Upper lobe of right lung (tissue), 1 donor: Measurements from ENCODE around the gene CLDN15. TPM values are rescaled to one million over a fixed set of nuclear protein-coding genes. Genes with fewer than 3 reads are reported as not detected.

Experiments
- ATAC-seq: fragments of 200-7000 bp; cut with Tn5 transposase; one replicate; pipeline ENCODE4 v1.9.1; 2020; ENCODE audit warnings: mild to moderate bottlenecking, moderate library complexity
- DNase-seq: peaks from one replicate; pipeline ENCODE4 v3.0.0-alpha.2; 2020
- H3K27ac ChIP-seq: fragments of 200-600 bp; one replicate; pipeline ENCODE4 v1.8.0; 2022
- H3K27me3 ChIP-seq: fragments of 200-600 bp; one replicate; pipeline ENCODE4 v1.8.0; 2022; ENCODE audit warnings: mild to moderate bottlenecking
- H3K36me3 ChIP-seq: fragments of 200-600 bp; one replicate; pipeline ENCODE4 v1.8.0; 2022
- H3K4me1 ChIP-seq: fragments of 200-600 bp; one replicate; pipeline ENCODE4 v1.8.0; 2022
- H3K4me3 ChIP-seq: fragments of 200-600 bp; one replicate; pipeline ENCODE4 v1.8.0; 2022; ENCODE audit warnings: mild to moderate bottlenecking
- H3K9me3 ChIP-seq: fragments of 200-600 bp; one replicate; pipeline ENCODE4 v1.8.0; 2022
- CTCF ChIP-seq: fragments of 200-600 bp; IDR thresholded peaks from one replicate; pipeline ENCODE4 v1.8.0; 2022; ENCODE audit warnings: antibody characterized with exemption
- intact Hi-C: fragments of 100-400 bp; cut with DNase I; formaldehyde crosslinking; loops from one replicate; pipeline ENCODE4 v1.11.0; 2022
- total RNA-seq: library from RNA; stranded (reverse); fragmentation: NEBNext Ultra II Directional; extraction: Animal tissue kit (Norgen Biotek cat#: 25700); gene quantifications from one replicate; pipeline ENCODE4 v1.2.1, GENCODE V29; 2021
- donor health status: DM: no; HTN: yes; CAD: no; lungs with severe emphysema.

The CLDN15 gene
- total RNA-seq, 1 donor from 2014 or later: 17.7 TPM

GRCh38 chr7:101236292-101236835 lies 1.2 kb downstream of the CLDN15 start:
- ATAC-seq: no peak
- H3K4me3 ChIP-seq: no peak overlapping the region
- TF ChIP-seq CTCF: no peak
- no peak overlapping the region for H3K27ac ChIP-seq
- H3K4me1 ChIP-seq: peaks cover 15% of the 10 kb centered on the region
- no peaks in the 10 kb centered on the region for H3K27me3 ChIP-seq
- peaks cover 31% of the 10 kb centered on the region for H3K36me3 ChIP-seq
- no peak for DNase-seq
- intact Hi-C loops: no loop called here
- H3K9me3 ChIP-seq: no peaks in the 10 kb centered on the region

GRCh38 chr7:101235522-101235921 lies 2.1 kb downstream of the CLDN15 start:
- intact Hi-C loops: no loop called here
- DNase-seq (no peak), ATAC-seq (no peak)
- H3K4me1 ChIP-seq: peaks cover 15% of the 10 kb centered on the region
- no peak for TF ChIP-seq CTCF
- no peaks in the 10 kb centered on the region for H3K27me3 ChIP-seq
- no peak overlapping the region for H3K27ac ChIP-seq
- no peak overlapping the region for H3K4me3 ChIP-seq
- no peaks in the 10 kb centered on the region for H3K9me3 ChIP-seq
- H3K36me3 ChIP-seq: peaks cover 26% of the 10 kb centered on the region

GRCh38 chr7:101235050-101235449 lies 2.6 kb downstream of the CLDN15 start:
- ATAC-seq: no peak
- no peaks in the 10 kb centered on the region for H3K27me3 ChIP-seq
- peak; percentile 28 for TF ChIP-seq CTCF
- H3K4me1 ChIP-seq: peaks cover 15% of the 10 kb centered on the region
- H3K36me3 ChIP-seq: peaks cover 21% of the 10 kb centered on the region
- H3K4me3 ChIP-seq: no peak overlapping the region
- H3K9me3 ChIP-seq: no peaks in the 10 kb centered on the region
- intact Hi-C loops: no loop called here
- DNase-seq: no peak
- H3K27ac ChIP-seq: no peak overlapping the region

GRCh38 chr7:101234636-101235035 lies 3.0 kb downstream of the CLDN15 start:
- DNase-seq (no peak), ATAC-seq (no peak)
- Histone ChIP-seq H3K36me3 (peaks cover 17% of the 10 kb centered on the region), H3K27me3 (no peaks in the 10 kb centered on the region), H3K9me3 (no peaks in the 10 kb centered on the region), H3K4me3 (no peak overlapping the region), H3K27ac (no peak overlapping the region), H3K4me1 (peaks cover 15% of the 10 kb centered on the region)
- intact Hi-C loops: no loop called here
- TF ChIP-seq CTCF: no peak

- TF ChIP-seq CTCF: no peak
- Histone ChIP-seq H3K4me1 (peaks cover 15% of the 10 kb centered on the region), H3K27ac (no peak overlapping the region), H3K36me3 (peaks cover 15% of the 10 kb centered on the region), H3K9me3 (no peaks in the 10 kb centered on the region), H3K27me3 (no peaks in the 10 kb centered on the region), H3K4me3 (no peak overlapping the region)
- intact Hi-C loops: no loop called here
- DNase-seq (no peak), ATAC-seq (no peak)
These were observed 3.6 kb downstream of the CLDN15 start for GRCh38 chr7:101233907-101234547.
